ENCODE results near the gene PRX. TPM values are rescaled to one million over a fixed set of nuclear protein-coding genes. Genes with fewer than 3 reads are reported as not detected.

The PRX gene
- polyA plus RNA-seq, 1 donor from 2014 or later: 0.20 TPM

DNA sequence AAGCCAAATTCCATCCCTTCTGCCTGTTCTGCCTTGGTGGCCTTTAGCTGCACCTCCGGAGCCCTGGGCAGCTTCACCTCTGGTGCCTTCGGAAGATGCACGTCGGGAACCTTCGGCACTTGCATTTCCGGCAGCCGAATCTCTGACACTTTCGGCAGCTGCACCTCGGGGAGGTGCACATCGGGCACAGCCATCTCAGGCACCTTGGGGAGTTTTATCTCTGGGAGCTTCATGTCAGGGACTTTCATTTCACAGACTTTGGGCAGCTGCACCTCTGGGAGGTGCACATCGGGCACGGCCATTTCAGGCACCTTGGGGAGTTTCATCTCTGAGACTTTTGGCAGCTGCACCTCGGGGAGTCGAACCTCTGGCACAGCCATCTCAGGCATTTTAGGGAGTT lies 17.2 kb downstream of the PRX start:
- H3K36me3 ChIP-seq (ENCODE audit: insufficient read depth, low read length): no peaks in the 10 kb centered on the region
- H3K9me3 ChIP-seq (ENCODE audit: low read length): no peaks in the 10 kb centered on the region
- no peak overlapping the region for H2AFZ ChIP-seq (ENCODE audit: low read depth, low read length)
- TF ChIP-seq EP300 (conservative IDR thresholded peaks at IDR 0.05; ENCODE audit: poor library complexity, severe bottlenecking): no peak
- TF ChIP-seq POLR2AphosphoS5 (IDR thresholded peaks at IDR 0.05): no peak
- TF ChIP-seq RAD21 (conservative IDR thresholded peaks at IDR 0.05): no peak
- no peak for TF ChIP-seq SMC3 (conservative IDR thresholded peaks at IDR 0.05; ENCODE audit: poor library complexity)
- TF ChIP-seq EZH2 (IDR thresholded peaks at IDR 0.05; ENCODE audit: borderline replicate concordance, insufficient read depth, low read length, poor library complexity, severe bottlenecking): no peak
- TF ChIP-seq MXI1 (conservative IDR thresholded peaks at IDR 0.05; ENCODE audit: poor library complexity, severe bottlenecking): no peak
- TF ChIP-seq, protein P1, sequence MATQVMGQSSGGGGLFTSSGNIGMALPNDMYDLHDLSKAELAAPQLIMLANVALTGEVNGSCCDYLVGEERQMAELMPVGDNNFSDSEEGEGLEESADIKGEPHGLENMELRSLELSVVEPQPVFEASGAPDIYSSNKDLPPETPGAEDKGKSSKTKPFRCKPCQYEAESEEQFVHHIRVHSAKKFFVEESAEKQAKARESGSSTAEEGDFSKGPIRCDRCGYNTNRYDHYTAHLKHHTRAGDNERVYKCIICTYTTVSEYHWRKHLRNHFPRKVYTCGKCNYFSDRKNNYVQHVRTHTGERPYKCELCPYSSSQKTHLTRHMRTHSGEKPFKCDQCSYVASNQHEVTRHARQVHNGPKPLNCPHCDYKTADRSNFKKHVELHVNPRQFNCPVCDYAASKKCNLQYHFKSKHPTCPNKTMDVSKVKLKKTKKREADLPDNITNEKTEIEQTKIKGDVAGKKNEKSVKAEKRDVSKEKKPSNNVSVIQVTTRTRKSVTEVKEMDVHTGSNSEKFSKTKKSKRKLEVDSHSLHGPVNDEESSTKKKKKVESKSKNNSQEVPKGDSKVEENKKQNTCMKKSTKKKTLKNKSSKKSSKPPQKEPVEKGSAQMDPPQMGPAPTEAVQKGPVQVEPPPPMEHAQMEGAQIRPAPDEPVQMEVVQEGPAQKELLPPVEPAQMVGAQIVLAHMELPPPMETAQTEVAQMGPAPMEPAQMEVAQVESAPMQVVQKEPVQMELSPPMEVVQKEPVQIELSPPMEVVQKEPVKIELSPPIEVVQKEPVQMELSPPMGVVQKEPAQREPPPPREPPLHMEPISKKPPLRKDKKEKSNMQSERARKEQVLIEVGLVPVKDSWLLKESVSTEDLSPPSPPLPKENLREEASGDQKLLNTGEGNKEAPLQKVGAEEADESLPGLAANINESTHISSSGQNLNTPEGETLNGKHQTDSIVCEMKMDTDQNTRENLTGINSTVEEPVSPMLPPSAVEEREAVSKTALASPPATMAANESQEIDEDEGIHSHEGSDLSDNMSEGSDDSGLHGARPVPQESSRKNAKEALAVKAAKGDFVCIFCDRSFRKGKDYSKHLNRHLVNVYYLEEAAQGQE (IDR thresholded peaks at IDR 0.05; ENCODE audit: borderline replicate concordance): no peak
- no peak for TF ChIP-seq CTCF (IDR thresholded peaks at IDR 0.05; ENCODE audit: poor library complexity, severe bottlenecking)
- no peak for TF ChIP-seq TAF1 (IDR thresholded peaks at IDR 0.05; ENCODE audit: low read depth)
- no peak overlapping the region for H3K27ac ChIP-seq (ENCODE audit: low read length)
- H3K4me3 ChIP-seq (ENCODE audit: low read length): no peak overlapping the region
- no peaks in the 10 kb centered on the region for H3F3A ChIP-seq (ENCODE audit: insufficient read depth, low read length, poor library complexity, severe bottlenecking)
- no peak overlapping the region for H3K9ac ChIP-seq (ENCODE audit: low read length)
- no peaks in the 10 kb centered on the region for H3K79me2 ChIP-seq (replicated peaks; ENCODE audit: insufficient read depth, low read length)
- no peak overlapping the region for H3K4me2 ChIP-seq (ENCODE audit: low read length)
- no peaks in the 10 kb centered on the region for H4K20me1 ChIP-seq (ENCODE audit: insufficient read depth)
- H3K9me2 ChIP-seq (ENCODE audit: insufficient read depth, low read length): no peaks in the 10 kb centered on the region
- no peaks in the 10 kb centered on the region for H3K27me3 ChIP-seq (ENCODE audit: insufficient read depth, low read depth, low read length)

GRCh38 chr19:40394816-40395210 lies 18.4 kb downstream of the PRX start:
- no peak overlapping the region for H3K27ac ChIP-seq (ENCODE audit: low read length)
- no peaks in the 10 kb centered on the region for H3F3A ChIP-seq (ENCODE audit: insufficient read depth, low read length, poor library complexity, severe bottlenecking)
- no peak overlapping the region for H3K4me2 ChIP-seq (ENCODE audit: low read length)
- no peaks in the 10 kb centered on the region for H3K36me3 ChIP-seq (ENCODE audit: insufficient read depth, low read length)
- H2AFZ ChIP-seq (ENCODE audit: low read depth, low read length): no peak overlapping the region
- H4K20me1 ChIP-seq (ENCODE audit: insufficient read depth): no peaks in the 10 kb centered on the region
- TF ChIP-seq RAD21 (conservative IDR thresholded peaks at IDR 0.05): no peak
- no peak for TF ChIP-seq EP300 (conservative IDR thresholded peaks at IDR 0.05; ENCODE audit: poor library complexity, severe bottlenecking)
- no peak for TF ChIP-seq CTCF (IDR thresholded peaks at IDR 0.05; ENCODE audit: poor library complexity, severe bottlenecking)
- no peak for TF ChIP-seq POLR2AphosphoS5 (IDR thresholded peaks at IDR 0.05)
- TF ChIP-seq TAF1 (IDR thresholded peaks at IDR 0.05; ENCODE audit: low read depth): no peak
- TF ChIP-seq SMC3 (conservative IDR thresholded peaks at IDR 0.05; ENCODE audit: poor library complexity): no peak
- no peak for TF ChIP-seq EZH2 (IDR thresholded peaks at IDR 0.05; ENCODE audit: borderline replicate concordance, insufficient read depth, low read length, poor library complexity, severe bottlenecking)
- no peak for TF ChIP-seq MXI1 (conservative IDR thresholded peaks at IDR 0.05; ENCODE audit: poor library complexity, severe bottlenecking)
- TF ChIP-seq, protein P1 (IDR thresholded peaks at IDR 0.05; ENCODE audit: borderline replicate concordance): no peak
- H3K9me3 ChIP-seq (ENCODE audit: low read length): no peaks in the 10 kb centered on the region
- H3K9ac ChIP-seq (ENCODE audit: low read length): no peak overlapping the region
- H3K27me3 ChIP-seq (ENCODE audit: insufficient read depth, low read depth, low read length): no peaks in the 10 kb centered on the region
- no peaks in the 10 kb centered on the region for H3K9me2 ChIP-seq (ENCODE audit: insufficient read depth, low read length)
- H3K79me2 ChIP-seq (replicated peaks; ENCODE audit: insufficient read depth, low read length): no peaks in the 10 kb centered on the region
- no peak overlapping the region for H3K4me3 ChIP-seq (ENCODE audit: low read length)

Measured in neural cell (in vitro differentiated cells).